K562 (cell line): ENCODE data around the gene MAZ. TPM values are rescaled to one million over a fixed set of nuclear protein-coding genes. Genes with fewer than 3 reads are reported as not detected.

Source experiments
- ETS2 ChIP-seq: IDR thresholded peaks from 2 replicates; pipeline ENCODE4 v1.6.1; 2016; ENCODE audit warnings: borderline replicate concordance, missing genetic modification characterization, mild to moderate bottlenecking, moderate library complexity, missing compliant biosample characterization; ENCODE audit not compliant: poor library complexity, severe bottlenecking
- FIP1L1 ChIP-seq: fragments of 200-400 bp; formaldehyde crosslinking; IDR thresholded peaks from 2 replicates; pipeline ENCODE4 v1.6.1; 2018; ENCODE audit warnings: mild to moderate bottlenecking, low read depth, low read length; ENCODE audit not compliant: poor library complexity, severe bottlenecking
- FOS ChIP-seq: IDR thresholded peaks from 3 replicates; pipeline ENCODE4 v1.6.1; 2011; ENCODE audit not compliant: insufficient read length; ENCODE audit errors: extremely low read depth
- HNRNPL ChIP-seq: fragments of 200-400 bp; formaldehyde crosslinking; IDR thresholded peaks from 2 replicates; pipeline ENCODE4 v1.6.1; 2017; ENCODE audit warnings: low read depth, mild to moderate bottlenecking, low read length
- MAFG ChIP-seq: fragments of 450-650 bp; conservative IDR thresholded peaks from 2 replicates; pipeline ENCODE4 v1.6.1; 2016; ENCODE audit warnings: missing genetic modification characterization, missing compliant biosample characterization
- MTA2 ChIP-seq: fragments of 450-650 bp; IDR thresholded peaks from 2 replicates; pipeline ENCODE4 v1.6.1; 2016; ENCODE audit warnings: low read depth
- MYNN ChIP-seq, 2 experiments: sonication (generic); formaldehyde crosslinking in 1 of 2; IDR thresholded peaks; 2 replicates each; pipeline versions ENCODE4 v1.5.0 to v1.6.1; 2016 to 2020; ENCODE audit warnings: antibody characterized with exemption in 1 of 2, missing genetic modification reagents in 1 of 2
- NCOA2 ChIP-seq, 2 experiments: fragments of 450-650 bp; IDR thresholded peaks; 2 replicates each; pipeline ENCODE4 v1.6.1; 2018; ENCODE audit warnings: mild to moderate bottlenecking in 2 of 2, moderate library complexity in 1 of 2; ENCODE audit not compliant: partially characterized antibody in 2 of 2
- PHF8 ChIP-seq: fragments of 200-600 bp; sonication (generic); IDR thresholded peaks from 2 replicates; pipeline ENCODE4 v1.6.1; 2012; ENCODE audit warnings: mixed run types, mild to moderate bottlenecking, inconsistent platforms, low read length, moderate library complexity, borderline replicate concordance
- TAL1 ChIP-seq: fragments of 450-650 bp; IDR thresholded peaks from 2 replicates; pipeline ENCODE4 v1.6.1; 2016; ENCODE audit warnings: mild to moderate bottlenecking
- ZBTB1 ChIP-seq: sonication (generic); formaldehyde crosslinking; IDR thresholded peaks from 2 replicates; pipeline ENCODE4 v1.8.1; 2023; ENCODE audit warnings: missing genetic modification reagents, low read depth, mild to moderate bottlenecking, borderline replicate concordance
- ZNF584 ChIP-seq: fragments of 200-800 bp; sonication (Bioruptor generic); IDR thresholded peaks from 2 replicates; pipeline ENCODE4 v1.6.1; 2016; ENCODE audit warnings: low read depth, mild to moderate bottlenecking, missing genetic modification characterization, missing compliant biosample characterization
- ZNF778 ChIP-seq: fragments of 450-650 bp; formaldehyde crosslinking; IDR thresholded peaks from 2 replicates; pipeline ENCODE4 v1.4.0; 2020; ENCODE audit warnings: mild to moderate bottlenecking, moderate library complexity
- polyA plus RNA-seq, 8 experiments: library from polyadenylated mRNA; depleted of rRNA in 4 of 8; stranded (reverse) in 5 of 8; unstranded in 3 of 8; fragments of >200 nt; fragmentation: Nextera tagmentation in 2 of 8; fragmentation: Illumina TruSeq in 1 of 8; extraction: Ambion mirVana in 2 of 8; extraction: Trizol in 1 of 8; gene quantifications; 2 replicates each; pipeline versions ENCODE4 v1.2.1 to v1.2.3, GENCODE V29; 2011 to 2014; ENCODE audit warnings: inconsistent platforms in 1 of 8, missing spikeins in 1 of 8
- total RNA-seq, 7 experiments: library from RNA; depleted of rRNA in 6 of 7; stranded (reverse); fragments of >200 nt in 6 of 7; fragmentation: Illumina TruSeq in 2 of 7; extraction: Trizol in 2 of 7; gene quantifications; 2 replicates each; pipeline versions ENCODE4 v1.2.1 to v1.2.3, GENCODE V29; 2011 to 2021; ENCODE audit warnings: low replicate concordance in 1 of 7
- TF ChIP-seq, protein P1 (sequence below): fragments of 450-650 bp; IDR thresholded peaks from 2 replicates; pipeline ENCODE4 v1.6.1; 2018; ENCODE audit not compliant: partially characterized antibody
- TF ChIP-seq, protein P2 (sequence below): sonication (generic); formaldehyde crosslinking; IDR thresholded peaks from 2 replicates; pipeline ENCODE4 v1.8.0; 2023; ENCODE audit warnings: mild to moderate bottlenecking, missing genetic modification reagents
- TF ChIP-seq, protein P3 (sequence below): fragments of 250-450 bp; sonication (Bioruptor Pico); IDR thresholded peaks from 2 replicates; pipeline ENCODE4 v1.8.0; 2021; ENCODE audit warnings: borderline replicate concordance, mild to moderate bottlenecking, moderate library complexity; ENCODE audit not compliant: poor library complexity, severe bottlenecking
- TF ChIP-seq, protein P4 (sequence below): fragments of 250-450 bp; sonication (Bioruptor Pico); IDR thresholded peaks from 2 replicates; pipeline ENCODE4 v1.5.0; 2020; ENCODE audit warnings: mild to moderate bottlenecking

MAZ gene
- total and polyA plus RNA-seq, 9 of the 15 experiments (the other 6 are each of a cell fraction or from before 2014, with no cell fraction given) = 45.4 to 532 (median 250) TPM

DNA sequence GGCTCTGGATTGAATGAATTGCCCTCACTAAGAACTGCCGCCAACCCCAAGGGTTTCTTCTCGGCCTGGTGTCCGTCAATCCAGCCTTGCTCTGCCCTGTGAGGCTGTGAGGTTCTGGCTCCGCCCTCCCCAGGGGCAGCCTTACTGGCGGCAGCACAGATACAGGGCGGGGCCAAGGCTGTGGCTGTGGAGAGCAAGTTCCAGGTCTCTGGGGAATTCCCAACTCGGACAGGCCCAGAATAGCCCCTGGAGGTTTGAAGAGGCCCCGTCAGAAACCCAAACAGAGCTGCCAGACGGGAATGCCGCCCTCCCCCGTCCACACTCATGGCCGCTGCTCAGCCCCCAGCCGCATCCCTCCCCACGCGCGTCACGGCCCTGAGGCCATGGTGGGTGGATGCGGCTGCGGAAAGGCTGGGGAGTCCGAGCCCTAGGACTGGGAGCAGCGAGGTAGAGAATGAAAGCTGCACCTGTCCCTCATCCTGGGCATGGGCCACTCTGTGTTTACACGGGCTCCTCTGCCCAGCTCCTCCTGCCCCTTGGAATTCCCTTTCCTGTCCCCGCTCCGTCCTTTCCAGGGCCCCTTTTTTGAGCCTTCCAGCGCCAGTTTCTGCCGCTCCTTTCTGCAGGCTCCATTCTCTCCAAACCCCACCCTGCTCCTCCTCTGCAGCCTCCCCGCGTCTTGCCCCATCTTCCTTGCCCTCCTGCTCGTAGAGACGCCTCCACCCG, 5.0 kb downstream of the MAZ start (continued):
- TF ChIP-seq, protein P1, sequence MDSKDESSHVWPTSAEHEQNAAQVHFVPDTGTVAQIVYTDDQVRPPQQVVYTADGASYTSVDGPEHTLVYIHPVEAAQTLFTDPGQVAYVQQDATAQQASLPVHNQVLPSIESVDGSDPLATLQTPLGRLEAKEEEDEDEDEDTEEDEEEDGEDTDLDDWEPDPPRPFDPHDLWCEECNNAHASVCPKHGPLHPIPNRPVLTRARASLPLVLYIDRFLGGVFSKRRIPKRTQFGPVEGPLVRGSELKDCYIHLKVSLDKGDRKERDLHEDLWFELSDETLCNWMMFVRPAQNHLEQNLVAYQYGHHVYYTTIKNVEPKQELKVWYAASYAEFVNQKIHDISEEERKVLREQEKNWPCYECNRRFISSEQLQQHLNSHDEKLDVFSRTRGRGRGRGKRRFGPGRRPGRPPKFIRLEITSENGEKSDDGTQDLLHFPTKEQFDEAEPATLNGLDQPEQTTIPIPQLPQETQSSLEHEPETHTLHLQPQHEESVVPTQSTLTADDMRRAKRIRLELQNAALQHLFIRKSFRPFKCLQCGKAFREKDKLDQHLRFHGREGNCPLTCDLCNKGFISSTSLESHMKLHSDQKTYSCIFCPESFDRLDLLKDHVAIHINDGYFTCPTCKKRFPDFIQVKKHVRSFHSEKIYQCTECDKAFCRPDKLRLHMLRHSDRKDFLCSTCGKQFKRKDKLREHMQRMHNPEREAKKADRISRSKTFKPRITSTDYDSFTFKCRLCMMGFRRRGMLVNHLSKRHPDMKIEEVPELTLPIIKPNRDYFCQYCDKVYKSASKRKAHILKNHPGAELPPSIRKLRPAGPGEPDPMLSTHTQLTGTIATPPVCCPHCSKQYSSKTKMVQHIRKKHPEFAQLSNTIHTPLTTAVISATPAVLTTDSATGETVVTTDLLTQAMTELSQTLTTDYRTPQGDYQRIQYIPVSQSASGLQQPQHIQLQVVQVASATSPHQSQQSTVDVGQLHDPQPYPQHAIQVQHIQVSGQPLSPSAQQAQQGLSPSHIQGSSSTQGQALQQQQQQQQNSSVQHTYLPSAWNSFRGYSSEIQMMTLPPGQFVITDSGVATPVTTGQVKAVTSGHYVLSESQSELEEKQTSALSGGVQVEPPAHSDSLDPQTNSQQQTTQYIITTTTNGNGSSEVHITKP = no peak
- TF ChIP-seq FOS (no peak), MYNN (IDR thresholded peaks at IDR 0.05) (no peak; the same call in 1 of the 2 replicates), MYNN (CRISPR knock-in tag; IDR thresholded peaks at IDR 0.05) (no peak), ZNF584 (CRISPR knock-in tag) (no peak), ZBTB1 (no peak), MAFG (tag) (no peak), ZNF778 (CRISPR knock-in tag) (no peak), TAL1 (no peak), PHF8 (no peak), HNRNPL (no peak), FIP1L1 (peak; percentile 65), ETS2 (tag) (no peak), MTA2 (no peak), NCOA2 (IDR thresholded peaks at IDR 0.05; ENCODE audit: partially characterized antibody in 2 of 2) (no peak)
- TF ChIP-seq, protein P2, sequence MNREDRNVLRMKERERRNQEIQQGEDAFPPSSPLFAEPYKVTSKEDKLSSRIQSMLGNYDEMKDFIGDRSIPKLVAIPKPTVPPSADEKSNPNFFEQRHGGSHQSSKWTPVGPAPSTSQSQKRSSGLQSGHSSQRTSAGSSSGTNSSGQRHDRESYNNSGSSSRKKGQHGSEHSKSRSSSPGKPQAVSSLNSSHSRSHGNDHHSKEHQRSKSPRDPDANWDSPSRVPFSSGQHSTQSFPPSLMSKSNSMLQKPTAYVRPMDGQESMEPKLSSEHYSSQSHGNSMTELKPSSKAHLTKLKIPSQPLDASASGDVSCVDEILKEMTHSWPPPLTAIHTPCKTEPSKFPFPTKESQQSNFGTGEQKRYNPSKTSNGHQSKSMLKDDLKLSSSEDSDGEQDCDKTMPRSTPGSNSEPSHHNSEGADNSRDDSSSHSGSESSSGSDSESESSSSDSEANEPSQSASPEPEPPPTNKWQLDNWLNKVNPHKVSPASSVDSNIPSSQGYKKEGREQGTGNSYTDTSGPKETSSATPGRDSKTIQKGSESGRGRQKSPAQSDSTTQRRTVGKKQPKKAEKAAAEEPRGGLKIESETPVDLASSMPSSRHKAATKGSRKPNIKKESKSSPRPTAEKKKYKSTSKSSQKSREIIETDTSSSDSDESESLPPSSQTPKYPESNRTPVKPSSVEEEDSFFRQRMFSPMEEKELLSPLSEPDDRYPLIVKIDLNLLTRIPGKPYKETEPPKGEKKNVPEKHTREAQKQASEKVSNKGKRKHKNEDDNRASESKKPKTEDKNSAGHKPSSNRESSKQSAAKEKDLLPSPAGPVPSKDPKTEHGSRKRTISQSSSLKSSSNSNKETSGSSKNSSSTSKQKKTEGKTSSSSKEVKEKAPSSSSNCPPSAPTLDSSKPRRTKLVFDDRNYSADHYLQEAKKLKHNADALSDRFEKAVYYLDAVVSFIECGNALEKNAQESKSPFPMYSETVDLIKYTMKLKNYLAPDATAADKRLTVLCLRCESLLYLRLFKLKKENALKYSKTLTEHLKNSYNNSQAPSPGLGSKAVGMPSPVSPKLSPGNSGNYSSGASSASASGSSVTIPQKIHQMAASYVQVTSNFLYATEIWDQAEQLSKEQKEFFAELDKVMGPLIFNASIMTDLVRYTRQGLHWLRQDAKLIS = no peak
- TF ChIP-seq, protein P3, sequence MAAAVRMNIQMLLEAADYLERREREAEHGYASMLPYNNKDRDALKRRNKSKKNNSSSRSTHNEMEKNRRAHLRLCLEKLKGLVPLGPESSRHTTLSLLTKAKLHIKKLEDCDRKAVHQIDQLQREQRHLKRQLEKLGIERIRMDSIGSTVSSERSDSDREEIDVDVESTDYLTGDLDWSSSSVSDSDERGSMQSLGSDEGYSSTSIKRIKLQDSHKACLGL (CRISPR knock-in tag) = no peak
- TF ChIP-seq, protein P4, sequence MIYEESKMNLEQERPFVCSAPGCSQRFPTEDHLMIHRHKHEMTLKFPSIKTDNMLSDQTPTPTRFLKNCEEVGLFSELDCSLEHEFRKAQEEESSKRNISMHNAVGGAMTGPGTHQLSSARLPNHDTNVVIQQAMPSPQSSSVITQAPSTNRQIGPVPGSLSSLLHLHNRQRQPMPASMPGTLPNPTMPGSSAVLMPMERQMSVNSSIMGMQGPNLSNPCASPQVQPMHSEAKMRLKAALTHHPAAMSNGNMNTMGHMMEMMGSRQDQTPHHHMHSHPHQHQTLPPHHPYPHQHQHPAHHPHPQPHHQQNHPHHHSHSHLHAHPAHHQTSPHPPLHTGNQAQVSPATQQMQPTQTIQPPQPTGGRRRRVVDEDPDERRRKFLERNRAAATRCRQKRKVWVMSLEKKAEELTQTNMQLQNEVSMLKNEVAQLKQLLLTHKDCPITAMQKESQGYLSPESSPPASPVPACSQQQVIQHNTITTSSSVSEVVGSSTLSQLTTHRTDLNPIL (CRISPR knock-in tag) = no peak
